ENCODE measurements around the gene ACACA.

The ACACA gene

DNA sequence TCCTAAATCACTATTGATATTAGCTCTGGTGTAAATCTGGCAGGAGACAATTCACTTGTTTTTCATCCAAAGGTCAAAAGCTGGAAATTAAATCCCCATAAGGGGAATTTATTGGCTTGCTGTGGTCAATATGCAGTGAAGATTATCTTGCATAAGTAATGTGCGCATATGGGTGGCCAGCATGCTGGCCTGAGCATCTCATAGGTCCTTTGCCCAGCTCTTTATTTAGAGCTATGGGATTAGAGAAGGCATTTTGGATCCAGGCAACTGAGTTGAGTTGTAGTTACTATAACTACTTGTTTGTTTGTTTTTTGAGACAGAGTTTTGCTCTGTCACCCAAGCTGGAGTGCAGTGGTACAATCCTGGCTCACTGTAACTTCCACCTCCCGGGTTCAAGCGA is 347.1 kb downstream of the ACACA start:
- no peak for DNase-seq

DNA sequence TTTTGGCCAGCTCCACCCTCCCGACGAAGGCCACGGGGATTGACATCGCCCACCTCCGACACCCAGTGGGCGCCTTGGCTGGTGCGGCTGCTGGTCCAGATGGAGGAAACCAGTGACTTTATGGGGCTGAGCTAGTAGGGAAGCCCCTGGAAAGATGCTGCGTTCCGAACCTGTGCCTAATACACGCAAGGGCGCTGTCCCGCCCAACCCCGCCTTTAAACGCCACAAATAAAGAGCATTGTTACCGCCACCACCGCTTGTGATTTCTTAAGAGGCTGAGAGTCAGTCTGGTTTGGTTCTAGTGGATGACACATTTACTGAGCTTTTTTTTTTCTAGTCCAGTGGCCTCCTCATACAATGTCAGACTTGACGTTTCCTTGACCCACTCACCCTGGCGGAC is 350.0 kb downstream of the ACACA start:
- no peak for DNase-seq

DNA sequence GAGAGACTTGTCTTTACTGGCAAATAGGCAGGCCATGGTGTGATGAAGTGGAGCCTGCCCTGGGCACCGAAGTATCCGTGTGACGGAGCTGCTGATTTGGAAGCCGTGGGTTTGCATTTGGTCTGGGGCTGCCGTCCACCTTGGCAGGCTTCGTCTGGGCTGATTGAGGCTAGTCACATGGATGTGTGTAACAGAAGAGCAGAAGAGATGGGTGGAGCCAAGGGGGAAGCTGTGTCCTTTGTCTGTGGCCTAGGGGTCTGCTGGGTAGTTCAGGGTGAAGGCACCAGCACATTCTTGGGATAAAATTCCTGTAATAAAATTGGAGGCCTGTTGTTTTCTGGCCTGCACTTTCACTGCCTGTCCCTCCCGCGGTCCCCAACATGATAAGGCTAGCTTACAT is 351.7 kb downstream of the ACACA start:
- DNase-seq: no peak

DNA sequence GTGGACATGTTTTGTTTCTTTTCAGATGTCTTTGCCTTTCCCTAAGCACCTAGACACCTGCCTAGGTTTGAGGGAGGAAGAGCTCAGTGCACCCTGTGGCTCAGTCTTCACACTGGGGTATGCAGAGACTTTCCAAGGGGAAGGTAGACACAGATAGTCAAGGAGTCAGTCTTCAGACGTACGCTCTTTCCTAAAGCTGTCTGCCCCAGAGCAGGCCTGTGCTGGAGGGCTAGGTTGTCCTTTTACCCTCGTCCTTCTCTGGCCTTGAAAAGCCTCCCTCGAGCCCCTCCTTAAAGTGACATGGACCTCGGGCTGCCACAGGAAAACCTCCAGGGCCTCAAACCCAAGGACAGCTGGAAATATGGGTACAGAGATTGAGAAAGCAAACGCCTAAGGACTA is 354.2 kb downstream of the ACACA start:
- DNase-seq: no peak

DNA sequence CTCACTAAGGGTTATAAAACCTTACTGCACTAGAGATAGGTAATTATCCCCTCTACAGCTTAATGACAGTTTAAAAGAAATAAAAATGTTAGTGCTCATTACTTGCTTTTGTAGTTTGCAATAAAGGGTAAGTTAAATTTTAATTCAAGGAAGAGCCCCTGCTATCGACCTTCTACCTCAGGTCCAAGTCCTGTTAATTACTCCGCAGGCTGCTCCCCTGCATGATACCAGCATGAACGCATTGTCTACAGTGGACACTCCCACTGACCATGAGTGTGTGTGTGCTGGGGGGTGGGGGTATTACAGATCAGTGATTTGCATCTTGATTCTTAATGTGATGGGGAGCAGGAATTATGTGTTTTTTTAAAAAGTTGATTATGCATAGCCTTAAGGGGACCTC is 354.8 kb downstream of the ACACA start:
- no peak for DNase-seq

DNA sequence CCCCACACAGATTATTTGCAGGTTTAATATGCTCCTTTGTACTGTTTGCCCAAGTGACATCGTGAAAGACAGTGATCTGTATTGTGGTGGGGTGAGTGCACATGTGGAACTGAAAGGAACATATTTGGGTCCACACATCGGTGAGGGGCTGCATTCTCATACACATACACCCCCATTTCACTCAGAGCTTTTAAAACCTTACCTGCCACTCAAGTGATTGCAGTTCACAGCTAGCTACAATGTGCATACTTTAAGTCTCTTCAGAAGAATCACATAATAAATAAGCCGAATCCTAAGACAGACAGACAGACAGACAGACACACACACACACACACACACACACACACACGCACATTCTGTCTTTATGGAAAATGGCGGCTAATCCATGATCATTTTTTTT is 355.3 kb downstream of the ACACA start:
- no peak for DNase-seq

DNA sequence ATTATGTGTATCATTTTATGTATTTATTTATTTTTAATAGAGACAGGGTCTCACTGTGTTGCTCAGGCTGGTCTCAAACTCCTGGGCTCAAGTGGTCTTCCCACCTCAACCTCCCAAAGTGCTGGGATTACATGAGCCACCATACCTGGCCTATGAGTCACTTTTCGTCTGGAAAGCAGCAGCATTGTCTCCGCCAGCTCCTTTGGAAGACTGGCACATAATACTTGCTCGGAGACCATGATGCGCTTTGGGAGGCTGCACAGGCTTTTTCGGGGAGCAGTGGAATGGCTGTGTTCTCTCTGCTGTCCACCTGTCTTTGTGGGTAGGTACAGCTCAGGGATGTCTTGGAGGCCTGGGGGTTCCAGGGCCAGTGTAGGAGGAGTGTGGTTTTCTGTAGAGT is 355.7 kb downstream of the ACACA start:
- DNase-seq: no peak

DNA sequence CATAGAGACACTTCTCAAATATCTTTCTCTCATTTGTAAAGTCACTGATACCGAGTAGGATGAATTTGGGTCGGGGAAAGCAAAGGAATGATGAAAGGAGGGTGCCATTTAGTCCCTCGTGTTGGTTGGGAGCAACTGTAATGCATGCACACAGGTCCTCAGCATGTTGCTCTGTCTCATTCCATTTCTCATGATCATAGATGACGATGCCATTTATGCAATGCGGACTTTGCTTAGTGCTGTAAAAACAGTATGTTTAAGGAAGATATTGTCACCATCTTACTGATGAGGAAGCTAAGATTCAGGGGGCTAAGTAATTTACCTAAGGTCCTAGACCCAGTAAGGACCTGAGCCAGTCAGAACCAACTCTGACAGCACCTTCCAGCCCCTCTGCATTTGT is 357.8 kb downstream of the ACACA start:
- DNase-seq: no peak

DNA sequence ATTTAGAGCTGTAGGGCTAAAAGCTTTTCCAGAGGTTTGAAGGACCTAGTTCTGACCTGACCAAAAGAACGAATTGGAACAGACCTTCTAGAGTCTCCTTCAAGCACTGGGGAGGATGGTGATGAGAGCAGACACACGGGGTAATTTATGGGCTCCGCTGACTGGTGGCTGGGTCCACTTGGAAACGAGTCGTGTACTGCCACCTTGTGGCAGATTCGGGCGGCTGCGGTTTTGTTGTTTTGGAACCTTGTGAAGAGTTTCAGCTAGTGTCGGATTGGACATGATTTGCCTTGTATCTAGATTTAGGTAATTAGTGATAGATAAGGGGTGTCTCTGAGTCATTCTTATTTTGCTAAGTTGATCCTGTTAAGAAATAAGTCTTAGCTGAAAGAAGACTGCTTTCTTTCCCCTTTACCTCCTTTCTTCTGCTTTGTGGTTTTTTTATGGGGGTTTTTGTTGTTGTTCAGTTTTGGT is 359.0 kb downstream of the ACACA start:
- DNase-seq: peak; percentile 75

DNA sequence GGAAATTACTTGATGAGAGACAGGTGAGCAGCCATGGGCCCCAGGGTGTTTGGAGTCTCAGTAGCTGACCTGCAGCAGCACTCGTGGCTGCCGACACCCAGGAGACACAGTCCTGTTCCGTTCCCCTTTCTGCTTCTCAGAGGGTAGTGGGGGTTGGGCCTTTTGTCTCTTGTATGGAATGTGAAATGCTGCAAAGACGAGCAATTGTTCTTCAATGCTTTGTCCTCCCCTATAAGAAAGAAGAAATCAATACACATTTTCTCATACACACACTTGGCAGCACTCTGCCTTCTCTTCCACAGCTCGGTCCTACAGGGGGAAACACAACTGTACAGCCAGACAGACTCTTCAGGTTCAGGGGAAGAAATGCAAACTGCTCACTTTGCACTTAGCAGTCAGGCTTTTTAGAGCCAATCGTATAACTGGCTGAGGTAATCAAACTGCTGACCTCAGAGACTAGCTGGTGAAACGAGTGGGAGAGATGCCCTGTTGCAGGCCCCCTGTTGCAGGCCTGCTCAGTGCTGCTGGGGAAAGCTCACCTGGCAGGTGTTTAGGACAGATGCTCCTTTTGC is 361.2 kb downstream of the ACACA start:
- DNase-seq: no peak

DNA sequence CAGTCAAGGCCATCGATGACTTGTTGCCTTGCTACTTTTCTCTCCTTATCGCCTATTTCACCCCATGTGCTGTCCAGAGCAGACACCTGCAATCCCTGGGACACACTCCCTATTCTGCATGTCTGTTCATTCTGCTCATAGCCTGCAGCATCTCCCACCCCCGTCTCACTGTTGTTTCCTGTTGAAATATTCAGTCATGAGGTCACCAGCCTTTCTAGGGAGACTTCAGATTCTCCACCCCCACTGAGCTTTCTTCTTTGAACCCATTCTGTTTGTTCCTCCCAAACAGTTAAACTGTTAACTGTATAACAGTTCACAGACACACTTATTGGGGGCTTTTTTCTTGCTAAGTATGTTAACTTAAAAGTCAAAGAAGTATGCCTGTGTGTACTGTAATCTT is 363.4 kb downstream of the ACACA start:
- no peak for DNase-seq

DNA sequence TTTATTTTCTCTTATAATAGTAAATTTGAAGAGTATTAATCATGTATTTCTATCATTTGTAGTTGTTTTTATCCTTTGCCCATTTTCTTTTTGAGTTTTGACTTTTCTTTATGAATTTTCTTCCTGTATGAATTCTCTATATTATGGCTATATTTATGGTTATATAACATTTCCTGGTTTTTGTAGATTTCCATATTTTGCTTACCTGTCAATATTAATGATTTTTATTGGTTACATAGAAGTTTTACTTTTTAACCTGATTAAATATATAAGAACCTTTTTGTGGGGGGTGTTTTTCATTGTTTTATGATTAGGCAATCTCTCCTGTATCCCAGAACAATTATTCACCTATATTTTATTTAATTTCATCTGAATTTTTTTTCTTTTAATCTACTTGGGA is 364.7 kb downstream of the ACACA start:
- no peak for DNase-seq

DNA sequence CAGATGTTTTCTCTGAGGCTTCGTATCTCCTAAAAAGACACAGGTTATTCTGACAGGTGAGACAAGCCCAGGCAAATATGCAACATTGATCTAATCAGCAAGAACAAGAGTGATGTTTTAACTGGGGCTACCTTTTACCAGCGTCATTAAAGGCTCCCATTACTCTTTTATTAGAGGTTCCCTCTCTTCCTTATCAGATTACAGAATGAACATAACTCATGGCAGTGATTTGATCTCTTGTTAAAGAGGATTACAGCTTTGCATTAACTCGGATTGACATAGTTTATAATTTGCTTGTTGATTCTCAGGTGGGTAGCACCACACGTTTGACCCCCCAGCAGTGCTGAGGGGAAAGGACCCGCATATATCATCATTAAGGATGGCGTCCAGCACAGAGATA is 367.4 kb downstream of the ACACA start:
- DNase-seq: no peak

DNA sequence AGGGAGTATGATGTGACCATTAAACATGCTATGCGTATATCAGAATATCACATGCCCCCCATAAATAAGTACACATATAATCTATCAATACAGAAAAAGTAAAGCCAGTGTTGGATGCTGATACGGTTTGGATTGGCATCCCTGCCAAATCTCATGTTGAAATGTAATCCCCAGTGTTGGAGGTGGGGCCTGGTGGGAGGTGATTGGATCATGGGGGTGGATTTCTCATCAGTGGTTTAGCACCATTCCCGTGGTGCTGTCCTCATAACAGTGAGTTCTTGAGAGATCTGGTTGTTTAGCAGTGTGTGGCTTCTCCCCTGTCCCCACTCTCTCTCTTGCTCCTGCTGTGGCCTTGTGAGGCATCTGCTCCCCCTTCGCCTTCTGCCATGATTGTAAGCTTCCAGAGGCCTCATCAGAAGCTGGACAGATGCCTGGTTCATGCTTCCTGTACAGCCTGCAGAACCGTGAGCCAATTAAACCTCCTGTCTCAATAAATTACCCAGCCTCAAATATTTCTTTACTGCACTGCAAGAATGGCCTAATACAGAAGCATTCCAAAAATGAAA is 369.0 kb downstream of the ACACA start:
- DNase-seq: no peak

All from RPMI8226 (cell line).